Fibroblast of mammary gland (primary cell): ENCODE measurements around the gene IDS.
"Not testable (repeated sequence)": the region's sequence is repeated elsewhere in the genome, so short reads cannot be mapped to it uniquely, and the experiment has no call there.

Source experiments
- DNase-seq: peaks from one replicate; pipeline ENCODE4 v3.0.0-alpha.2; 2010; ENCODE audit warnings: low read depth
- H3K4me3 ChIP-seq: 2 replicates; pipeline ENCODE4 v1.5.1; 2011; ENCODE audit warnings: low read depth, mild to moderate bottlenecking, low read length, moderate library complexity; ENCODE audit not compliant: control insufficient read depth
- CTCF ChIP-seq: conservative IDR thresholded peaks from 2 replicates; pipeline ENCODE4 v1.5.1; 2011; ENCODE audit warnings: low read depth, low read length, inconsistent platforms; ENCODE audit not compliant: control insufficient read depth, insufficient read depth

The IDS gene

GRCh38 chrX:149504915-149505651 is at the start of gene IDS:
Gene IDS (minus strand): TSS chrX:149505306. CDS start chrX:149505137, 169 bp downstream.
- TF ChIP-seq CTCF, result no peak
- DNase-seq, result peak; percentile 79
- H3K4me3 ChIP-seq, result peak within 1 kb of the TSS; percentile 50

GRCh38 chrX:149551939-149552248 is 46.8 kb upstream of the IDS start:
- H3K4me3 ChIP-seq, DNase-seq: not testable (repeated sequence)

GRCh38 chrX:149551245-149551938 is 46.3 kb upstream of the IDS start:
- DNase-seq, H3K4me3 ChIP-seq: not testable (repeated sequence)

- DNase-seq, H3K4me3 ChIP-seq: not testable (repeated sequence)
Observed at GRCh38 chrX:149550454-149550853, 45.3 kb upstream of the IDS start.

- H3K4me3 ChIP-seq, DNase-seq: not testable (repeated sequence)
Observed at GRCh38 chrX:149549701-149550100, 44.6 kb upstream of the IDS start, which contains the start of gene HSFX3. Gene HSFX3 (minus strand): TSS chrX:149549924. CDS start chrX:149549852, 72 bp downstream.

- H3K4me3 ChIP-seq, DNase-seq: not testable (repeated sequence)
Observed at GRCh38 chrX:149547782-149548181, 42.7 kb upstream of the IDS start.

- DNase-seq, H3K4me3 ChIP-seq: not testable (repeated sequence)
Observed at GRCh38 chrX:149546962-149547361, 41.9 kb upstream of the IDS start.

- peak; percentile 36 for DNase-seq
- H3K4me3 ChIP-seq, result not testable (repeated sequence)
Observed at GRCh38 chrX:149545545-149546543, 40.7 kb upstream of the IDS start.

- no peak for DNase-seq
- TF ChIP-seq CTCF, result no peak
- peak overlapping the region; percentile 75 for H3K4me3 ChIP-seq
Observed at GRCh38 chrX:149541521-149542047, 36.5 kb upstream of the IDS start.
